Omental fat pad (tissue), 4 donors: ENCODE data around the gene PFKFB3. TPM values are rescaled to one million over a fixed set of nuclear protein-coding genes. Genes with fewer than 3 reads are reported as not detected.

Experiments used
- ATAC-seq: fragments of 150-250 bp; one replicate; pipeline ENCODE4 v1.9.1; 2016; ENCODE audit warnings: mild to moderate bottlenecking, moderate library complexity; ENCODE audit not compliant: low FRiP score
- DNase-seq: peaks from one replicate; pipeline ENCODE4 v3.0.0-alpha.2; 2019; ENCODE audit warnings: low spot score
- total RNA-seq, 4 donors: library from RNA; depleted of rRNA; stranded (reverse); fragments of >200 nt; gene quantifications; one replicate each; pipeline ENCODE4 v1.1.0, GENCODE V29; 2016
- TF ChIP-seq, protein P1 (sequence below), 3 donors: fragments of 450-650 bp; IDR thresholded peaks; one replicate each; pipeline ENCODE4 v1.5.1; 2016 to 2017; ENCODE audit warnings: antibody characterized with exemption in 3 of 3, mild to moderate bottlenecking in 3 of 3, moderate library complexity in 2 of 3

The PFKFB3 gene
- total RNA-seq, 4 donors from 2014 or later = 213 to 1,086 (median 354) TPM

DNA sequence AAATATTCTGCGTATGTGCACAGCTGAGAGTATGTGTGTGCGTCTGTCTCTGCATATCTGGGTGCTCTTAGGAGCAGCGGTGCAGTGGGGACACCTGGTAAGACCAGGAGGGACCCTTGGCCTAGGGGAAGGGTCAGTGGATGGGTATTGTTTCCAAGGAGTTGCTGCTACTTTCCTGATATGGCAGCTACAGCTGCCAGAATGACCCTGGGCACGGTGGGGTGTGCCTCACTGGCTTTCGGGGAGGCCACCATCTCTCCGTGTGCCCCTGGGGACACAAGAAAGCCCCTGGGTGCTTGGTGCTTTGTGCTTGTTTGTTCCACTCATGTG, 8.6 kb downstream of the PFKFB3 start:
- no peak for ATAC-seq
- no peak for DNase-seq
- TF ChIP-seq, protein P1, sequence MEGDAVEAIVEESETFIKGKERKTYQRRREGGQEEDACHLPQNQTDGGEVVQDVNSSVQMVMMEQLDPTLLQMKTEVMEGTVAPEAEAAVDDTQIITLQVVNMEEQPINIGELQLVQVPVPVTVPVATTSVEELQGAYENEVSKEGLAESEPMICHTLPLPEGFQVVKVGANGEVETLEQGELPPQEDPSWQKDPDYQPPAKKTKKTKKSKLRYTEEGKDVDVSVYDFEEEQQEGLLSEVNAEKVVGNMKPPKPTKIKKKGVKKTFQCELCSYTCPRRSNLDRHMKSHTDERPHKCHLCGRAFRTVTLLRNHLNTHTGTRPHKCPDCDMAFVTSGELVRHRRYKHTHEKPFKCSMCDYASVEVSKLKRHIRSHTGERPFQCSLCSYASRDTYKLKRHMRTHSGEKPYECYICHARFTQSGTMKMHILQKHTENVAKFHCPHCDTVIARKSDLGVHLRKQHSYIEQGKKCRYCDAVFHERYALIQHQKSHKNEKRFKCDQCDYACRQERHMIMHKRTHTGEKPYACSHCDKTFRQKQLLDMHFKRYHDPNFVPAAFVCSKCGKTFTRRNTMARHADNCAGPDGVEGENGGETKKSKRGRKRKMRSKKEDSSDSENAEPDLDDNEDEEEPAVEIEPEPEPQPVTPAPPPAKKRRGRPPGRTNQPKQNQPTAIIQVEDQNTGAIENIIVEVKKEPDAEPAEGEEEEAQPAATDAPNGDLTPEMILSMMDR (IDR thresholded peaks at IDR 0.05) = no peak

DNA sequence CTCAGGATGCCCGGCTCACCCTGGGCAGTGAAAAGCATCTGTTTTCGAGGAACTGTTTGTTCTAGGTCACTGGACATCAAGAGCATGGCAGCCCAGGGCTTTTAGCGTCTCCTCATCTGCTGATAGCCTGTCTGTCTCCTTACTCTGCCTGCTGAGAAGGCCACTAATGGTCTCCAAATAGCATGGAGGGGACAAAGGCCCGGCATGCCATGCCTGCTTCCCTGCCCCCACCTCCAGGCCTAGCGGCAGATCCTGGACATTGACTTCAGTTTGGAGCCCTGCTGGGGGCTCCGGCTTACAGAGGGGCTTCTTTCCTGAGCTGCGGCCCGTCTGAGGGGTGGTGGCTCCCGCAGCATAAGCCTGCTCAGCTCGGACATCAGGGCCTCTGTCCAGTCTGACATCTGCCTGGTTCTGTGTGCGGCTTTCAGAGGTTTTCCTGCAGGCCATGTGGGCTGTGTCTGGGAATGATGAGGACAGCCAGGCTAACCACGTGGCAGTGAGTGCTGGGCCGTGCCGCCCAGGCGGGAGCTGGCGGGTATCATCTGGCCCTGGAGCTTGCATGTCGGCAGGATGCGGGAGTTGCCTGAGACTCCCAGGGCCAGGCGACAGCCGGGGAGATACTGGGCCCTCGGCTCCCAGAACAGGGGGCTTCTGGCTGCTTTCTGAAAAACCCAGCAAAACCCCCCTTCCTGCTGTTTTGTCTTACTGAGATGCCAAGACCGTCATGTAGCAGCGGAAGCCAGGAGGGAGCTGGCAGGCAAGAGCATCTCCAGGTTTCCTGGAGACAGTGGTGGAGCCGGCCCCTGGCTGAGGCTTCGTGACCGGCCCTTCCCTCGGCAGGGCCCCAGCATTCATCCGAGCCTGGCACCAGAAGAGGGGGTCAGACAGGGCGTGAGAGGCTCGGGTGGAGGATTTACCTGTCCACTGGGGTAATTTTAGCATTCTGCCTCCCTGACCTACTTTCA, 9.2 kb downstream of the PFKFB3 start:
- ATAC-seq = no peak
- TF ChIP-seq, protein P1 (IDR thresholded peaks at IDR 0.05) = no peak
- DNase-seq = no peak

DNA sequence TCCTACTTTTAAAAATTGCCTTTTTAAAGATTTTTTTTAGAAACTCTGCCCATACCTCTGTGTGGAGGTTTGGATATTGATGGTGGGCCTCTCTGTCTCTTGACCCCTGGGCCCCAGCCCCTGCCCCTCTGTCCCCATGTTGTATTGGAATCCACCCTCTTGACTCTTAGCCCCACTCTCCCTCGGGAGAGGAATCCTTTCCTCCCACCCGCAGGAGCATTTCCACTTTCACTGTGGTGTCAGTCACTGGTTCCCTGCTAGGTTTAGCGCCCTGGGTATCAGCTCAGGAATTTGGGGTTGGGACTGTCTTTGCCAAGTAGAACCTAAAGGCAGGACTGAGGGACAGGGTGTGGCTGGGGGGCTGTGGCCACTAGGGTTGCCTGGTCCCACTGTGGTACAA, 10.1 kb downstream of the PFKFB3 start:
- DNase-seq (no peak), ATAC-seq (no peak)

DNA sequence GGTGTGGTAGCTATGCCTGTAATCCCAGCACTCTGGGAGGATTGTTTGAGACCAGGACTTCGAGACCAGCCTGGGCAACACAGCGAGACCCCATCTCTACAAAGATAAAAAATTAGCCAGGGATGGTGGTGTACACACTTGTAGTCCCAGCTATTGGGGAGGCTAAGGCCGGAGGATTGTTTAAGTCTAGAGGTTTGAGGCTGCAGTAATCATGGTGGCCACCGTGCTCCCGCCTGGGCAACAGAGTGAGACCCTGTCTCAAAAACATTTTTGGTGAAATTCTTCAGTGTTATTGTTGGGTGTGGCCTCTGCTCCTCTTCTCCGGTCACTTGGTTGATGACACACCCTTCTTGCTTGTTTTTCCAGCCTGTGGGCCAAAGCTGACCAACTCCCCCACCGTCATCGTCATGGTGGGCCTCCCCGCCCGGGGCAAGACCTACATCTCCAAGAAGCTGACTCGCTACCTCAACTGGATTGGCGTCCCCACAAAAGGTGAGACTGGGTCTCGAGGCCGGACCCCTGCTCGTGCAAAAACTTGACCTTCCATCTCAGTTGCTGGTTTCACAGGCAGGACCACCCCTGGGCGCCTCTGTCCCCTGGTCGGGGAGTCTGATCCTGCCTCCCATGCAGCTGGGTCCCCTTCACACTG, 10.6 kb downstream of the PFKFB3 start:
- ATAC-seq = no peak
- no peak for DNase-seq
- TF ChIP-seq, protein P1 (IDR thresholded peaks at IDR 0.05) = no peak

More for the DNA sequence above, 10.1 kb downstream of the PFKFB3 start:
- TF ChIP-seq, protein P1 (IDR thresholded peaks at IDR 0.05) = no peak

DNA sequence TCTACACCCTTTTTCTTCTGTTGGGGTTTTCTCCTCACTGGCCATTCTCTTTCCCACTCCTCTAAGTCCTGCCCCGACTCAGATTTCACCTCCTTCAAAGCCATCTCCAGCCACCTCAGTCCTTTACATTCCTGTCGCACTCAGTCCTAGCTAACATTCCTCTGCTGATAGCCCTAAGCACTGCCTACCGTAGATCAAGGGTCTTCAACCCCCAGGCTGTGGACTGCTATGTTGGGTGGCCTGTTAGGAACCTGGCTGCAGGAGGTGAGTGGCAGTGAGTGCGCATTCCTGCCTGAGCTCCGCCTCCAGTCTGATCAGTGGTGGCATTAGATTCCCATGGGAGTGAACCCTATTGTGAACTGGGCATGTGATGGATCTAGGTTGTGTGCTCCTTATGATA, 11.2 kb downstream of the PFKFB3 start:
- ATAC-seq (no peak), DNase-seq (no peak)
- TF ChIP-seq, protein P1 (IDR thresholded peaks at IDR 0.05) = no peak

DNA sequence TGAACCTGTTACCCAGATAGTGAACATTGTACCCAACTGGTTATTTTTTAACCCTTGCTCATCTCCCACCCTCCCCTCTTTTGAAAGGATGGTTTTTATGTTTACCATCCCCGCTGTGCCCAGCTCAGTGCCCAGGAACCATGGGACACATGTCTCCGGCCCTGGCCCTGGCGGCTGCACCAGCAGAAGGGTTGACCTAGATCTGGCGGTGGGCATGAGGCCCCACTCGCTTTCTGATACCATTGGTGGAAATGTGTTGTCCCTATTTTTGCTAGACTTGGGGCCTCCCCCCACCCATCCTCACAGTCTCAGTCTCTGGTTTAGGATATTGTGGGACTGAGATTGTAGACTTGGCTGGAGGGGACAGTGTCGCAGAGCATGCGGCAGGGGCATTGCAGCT, 11.9 kb downstream of the PFKFB3 start:
- DNase-seq (no peak), ATAC-seq (no peak)
- TF ChIP-seq, protein P1 (IDR thresholded peaks at IDR 0.05) = no peak
